D341Med (cell line): Measurements from ENCODE around the gene ATP6V1C2.
A peak's percentile ranks its signal among the peaks of the same experiment; 100 is the strongest.
"Not testable (repeated sequence)": the region's sequence is repeated elsewhere in the genome, so short reads cannot be mapped to it uniquely, and the experiment has no call there.

ENCODE experiments used
- DNase-seq: peaks from one replicate; pipeline ENCODE4 v3.0.0; 2012; ENCODE audit warnings: low spot score

ATP6V1C2 gene

GRCh38 chr2:10786240-10786982 is 65.0 kb downstream of the ATP6V1C2 start:
- no peak for DNase-seq

DNA sequence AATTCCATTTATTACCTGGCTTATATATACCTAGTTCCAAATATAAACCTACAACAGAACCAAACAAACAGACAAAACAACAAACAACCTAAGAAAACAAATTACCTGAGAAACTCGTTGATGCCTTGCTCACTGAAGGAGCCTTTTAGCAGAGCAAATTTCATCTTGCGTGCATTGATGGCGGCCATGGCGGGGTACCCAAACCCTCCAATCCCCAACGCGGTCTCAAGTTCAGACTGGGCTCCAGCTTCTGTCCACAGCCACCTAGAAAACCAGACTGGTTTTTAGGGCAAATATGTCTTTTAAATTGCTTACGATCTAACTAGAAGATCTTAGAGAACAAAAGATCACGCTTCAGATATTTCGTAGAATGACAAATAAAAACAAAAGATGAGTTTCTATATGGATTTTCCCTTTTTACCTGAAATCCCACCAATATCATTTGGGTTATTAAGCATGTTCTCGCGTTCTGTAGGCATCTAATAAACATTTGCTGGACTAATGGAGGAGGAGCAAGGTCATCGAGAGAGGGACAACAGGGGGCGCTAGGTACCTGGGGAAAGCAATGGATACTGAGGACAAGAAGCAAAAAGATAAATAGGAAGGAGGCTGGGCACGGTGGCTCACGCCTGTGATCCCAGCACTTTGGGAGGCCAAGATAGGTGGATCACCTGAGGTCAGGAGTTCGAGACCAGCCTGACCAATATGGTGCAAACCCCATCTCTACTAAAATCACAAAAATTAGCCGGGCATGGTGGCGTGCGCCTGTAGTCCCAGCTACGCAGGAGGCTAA is 65.9 kb downstream of the ATP6V1C2 start:
- DNase-seq: peak; percentile 35

- no peak for DNase-seq
Measured at GRCh38 chr2:10788855-10789254, 67.4 kb downstream of the ATP6V1C2 start.

- no peak for DNase-seq
Measured at GRCh38 chr2:10790228-10790973, 69.0 kb downstream of the ATP6V1C2 start.

DNA sequence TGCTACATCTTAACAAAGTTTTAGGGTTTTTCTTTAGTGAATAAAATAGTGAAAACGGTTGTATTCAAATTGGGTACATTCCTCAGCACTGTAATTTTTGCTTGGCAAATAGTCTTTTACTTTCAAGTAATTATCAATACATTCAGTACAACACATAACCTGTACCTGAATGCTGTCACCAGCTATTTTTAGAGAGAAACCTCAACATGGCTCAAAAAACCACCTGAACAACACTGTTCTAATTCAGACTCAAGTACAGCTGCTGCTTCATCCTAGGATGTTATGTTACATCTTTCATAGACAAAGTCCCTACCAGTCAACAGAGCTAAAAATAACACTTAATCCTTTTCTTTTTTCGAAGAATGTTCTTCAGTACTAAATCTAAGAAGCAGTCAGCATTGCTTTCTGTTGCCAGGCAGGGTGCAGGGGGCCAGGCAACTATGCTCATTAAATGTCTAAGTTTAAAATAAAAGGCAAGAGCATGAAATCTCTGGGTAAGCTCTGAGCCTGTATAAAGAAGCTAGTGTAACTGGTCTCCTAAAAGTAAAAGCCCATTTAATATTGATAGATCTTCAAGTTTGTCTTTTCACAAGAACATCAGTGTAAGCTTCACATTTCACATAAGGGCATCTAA is 70.7 kb downstream of the ATP6V1C2 start:
- no peak for DNase-seq

GRCh38 chr2:10792660-10793400 is 71.4 kb downstream of the ATP6V1C2 start:
- DNase-seq: no peak

- DNase-seq: no peak
Measured at GRCh38 chr2:10793816-10794215, 72.4 kb downstream of the ATP6V1C2 start.

GRCh38 chr2:10794876-10795275 is 73.4 kb downstream of the ATP6V1C2 start:
- no peak for DNase-seq

DNA sequence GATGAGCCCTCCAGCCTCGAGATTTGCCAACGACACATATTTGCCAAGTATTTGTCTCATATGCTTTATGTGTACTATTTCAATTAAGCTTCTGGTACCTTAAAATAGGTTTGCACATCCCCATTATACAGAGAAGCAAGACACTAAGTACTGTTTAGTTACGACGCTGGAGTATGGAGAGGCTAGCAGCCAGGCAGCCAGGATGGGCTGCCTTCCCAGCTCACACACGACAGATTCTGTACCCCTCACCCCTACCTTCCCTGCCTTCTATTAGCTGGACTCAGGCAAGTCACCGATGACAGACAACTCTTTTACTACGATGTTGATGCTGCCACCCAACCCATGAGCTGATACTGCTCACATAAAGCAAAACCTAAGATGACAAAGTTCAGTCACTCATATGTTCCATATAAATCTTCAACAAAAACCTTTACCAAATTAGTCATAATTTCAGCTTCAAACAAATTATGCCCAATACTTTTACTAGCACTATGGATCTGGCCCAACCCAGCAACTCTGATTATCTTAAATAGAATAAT is 74.1 kb downstream of the ATP6V1C2 start:
- no peak for DNase-seq

DNA sequence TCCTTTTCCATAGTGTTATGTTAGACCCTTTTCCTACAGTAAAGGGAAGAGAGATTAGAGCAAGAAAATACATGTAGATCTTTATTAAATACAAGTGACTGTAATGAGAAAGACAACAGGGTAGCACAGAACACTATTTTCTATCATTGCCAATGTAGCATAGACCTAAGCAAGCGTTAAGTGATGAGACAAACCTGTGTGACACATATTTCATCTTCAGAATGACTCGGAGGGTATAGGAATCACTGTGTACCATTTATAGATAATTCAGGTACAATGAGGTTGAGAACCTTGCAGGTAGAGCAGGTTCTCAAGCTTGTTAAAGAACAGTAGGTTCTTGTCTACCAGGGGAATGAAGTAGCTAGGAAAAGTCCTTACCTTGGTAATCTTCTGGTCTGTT is 75.3 kb downstream of the ATP6V1C2 start:
- no peak for DNase-seq

DNA sequence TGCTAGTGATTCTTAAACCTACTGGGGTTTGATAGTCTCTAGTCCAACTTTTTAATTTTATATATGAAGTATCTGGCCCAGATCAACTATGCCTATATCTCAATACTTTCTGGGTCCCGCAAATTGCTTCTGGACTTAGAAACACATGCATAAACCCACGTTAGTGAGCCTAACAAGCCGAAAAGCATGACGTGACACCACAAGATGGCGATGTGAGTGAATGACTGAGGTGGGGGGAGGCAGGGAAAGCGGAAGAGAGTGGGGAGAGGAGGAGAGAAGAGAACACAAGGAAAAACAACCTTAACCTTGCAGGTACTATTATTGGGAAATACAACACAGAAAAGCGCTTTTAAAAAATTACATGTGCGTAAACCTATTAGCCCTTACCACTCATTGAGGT is 77.4 kb downstream of the ATP6V1C2 start:
- no peak for DNase-seq

DNA sequence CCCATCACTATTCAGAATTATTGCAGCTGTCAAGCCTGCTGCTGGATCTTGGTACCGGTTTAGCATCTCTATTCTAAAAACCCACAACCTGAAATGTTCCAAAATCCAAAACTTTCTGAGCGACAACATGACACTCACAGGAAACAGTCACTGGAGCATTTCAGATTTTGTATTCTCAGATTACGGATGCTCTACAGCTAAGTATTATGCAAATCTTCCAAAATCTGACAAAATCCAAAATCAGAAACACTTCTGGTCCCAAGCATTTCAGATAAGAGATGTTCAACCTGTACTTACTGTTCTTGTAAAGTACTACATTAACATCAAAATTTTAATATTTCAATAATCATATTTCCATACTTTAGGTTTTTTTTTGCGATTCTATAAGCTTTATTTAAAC is 78.7 kb downstream of the ATP6V1C2 start:
- no peak for DNase-seq

DNA sequence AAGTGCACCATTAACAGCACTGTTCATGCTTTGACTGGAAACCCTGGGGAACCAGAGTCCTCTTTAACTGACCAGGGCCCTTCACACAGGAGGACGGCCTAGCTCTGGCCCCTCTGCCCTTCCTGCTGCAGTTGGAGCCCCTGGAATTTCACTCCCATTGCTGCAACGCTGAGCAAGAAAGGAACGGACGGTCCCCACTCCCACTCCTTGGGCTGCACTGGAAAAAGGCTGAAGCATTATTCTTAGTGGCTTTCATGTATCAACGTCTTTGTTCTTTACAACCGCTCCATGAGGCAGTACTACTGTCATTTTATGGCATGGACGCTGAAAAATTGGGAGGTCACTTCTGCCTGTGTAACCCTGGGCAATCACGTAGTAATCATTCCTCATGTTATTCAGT is 81.2 kb downstream of the ATP6V1C2 start:
- no peak for DNase-seq

DNA sequence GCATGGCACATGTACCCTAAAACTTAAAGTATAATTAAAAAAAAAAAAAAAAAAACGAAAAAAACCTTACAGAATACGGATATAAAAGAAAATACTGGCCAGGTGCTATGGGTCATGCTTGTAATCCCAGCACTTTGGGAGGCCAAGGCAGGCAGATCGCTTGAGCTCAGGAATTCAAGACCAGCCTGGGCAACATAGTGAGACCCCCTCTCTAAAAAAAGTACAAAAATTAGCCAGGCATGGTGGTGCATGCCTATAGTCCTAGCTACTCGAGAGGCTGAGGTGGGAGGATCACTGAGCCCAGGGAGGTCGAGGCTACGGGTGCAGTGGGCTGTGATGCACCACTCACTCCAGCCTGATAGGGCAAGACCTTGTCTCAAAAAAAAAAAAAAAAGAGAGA is 84.6 kb downstream of the ATP6V1C2 start:
- not testable (repeated sequence) for DNase-seq

- no peak for DNase-seq
Measured at GRCh38 chr2:10806543-10806942, 85.1 kb downstream of the ATP6V1C2 start.

GRCh38 chr2:10810202-10811161 is 89.1 kb downstream of the ATP6V1C2 start:
- no peak for DNase-seq

- no peak for DNase-seq
Measured at GRCh38 chr2:10811517-10811916, 90.1 kb downstream of the ATP6V1C2 start.

- peak; percentile 98 for DNase-seq
Measured at GRCh38 chr2:10812362-10813162, 91.1 kb downstream of the ATP6V1C2 start, which contains the start of gene PDIA6. Gene PDIA6 (minus strand): TSS chr2:10812785. CDS start chr2:10812696, 89 bp downstream.
